H1 (cell line): ENCODE data around the gene SPACA4.

ENCODE experiments used
- EZH2 ChIP-seq: fragments of 200-600 bp; sonication (generic); IDR thresholded peaks from 2 replicates; pipeline ENCODE4 v1.7.1; 2012; ENCODE audit warnings: low read depth, mild to moderate bottlenecking, moderate library complexity, low read length, inconsistent platforms; ENCODE audit not compliant: severe bottlenecking
- KDM1A ChIP-seq: fragments of 200-600, 300-600 bp; sonication (generic); IDR thresholded peaks from 2 replicates; pipeline ENCODE4 v1.7.1; 2016; ENCODE audit warnings: mild to moderate bottlenecking, low read length, borderline replicate concordance
- POLR2A ChIP-seq, 2 experiments: IDR thresholded peaks; 1 replicate in 1 of 2; 2 replicates in 1 of 2; pipeline ENCODE4 v1.6.1; 2011; ENCODE audit warnings: low read depth in 2 of 2, low read length in 2 of 2, mild to moderate bottlenecking in 2 of 2; ENCODE audit errors: control extremely low read depth in 1 of 2
- ZNF274 ChIP-seq: IDR thresholded peaks from 2 replicates; pipeline ENCODE4 v1.7.0; 2012; ENCODE audit warnings: low read length, borderline replicate concordance; ENCODE audit errors: extremely low read depth
- TF ChIP-seq, protein P1 (sequence below), 3 experiments: IDR thresholded peaks; 1 replicate in 2 of 3; 2 replicates in 1 of 3; pipeline versions ENCODE4 v1.5.1 to v1.6.1; 2011; ENCODE audit warnings: low read length in 3 of 3, mild to moderate bottlenecking in 3 of 3, inconsistent platforms in 2 of 3, low read depth in 1 of 3, moderate library complexity in 1 of 3; ENCODE audit not compliant: insufficient read depth in 1 of 3; ENCODE audit errors: control extremely low read depth in 1 of 3
- TF ChIP-seq, protein P2 (sequence below): fragments of 300-600 bp; sonication (generic); IDR thresholded peaks from 2 replicates; pipeline ENCODE4 v1.7.1; 2012; ENCODE audit warnings: low read length, moderate library complexity, mild to moderate bottlenecking, inconsistent platforms; ENCODE audit not compliant: insufficient replicate concordance

DNA sequence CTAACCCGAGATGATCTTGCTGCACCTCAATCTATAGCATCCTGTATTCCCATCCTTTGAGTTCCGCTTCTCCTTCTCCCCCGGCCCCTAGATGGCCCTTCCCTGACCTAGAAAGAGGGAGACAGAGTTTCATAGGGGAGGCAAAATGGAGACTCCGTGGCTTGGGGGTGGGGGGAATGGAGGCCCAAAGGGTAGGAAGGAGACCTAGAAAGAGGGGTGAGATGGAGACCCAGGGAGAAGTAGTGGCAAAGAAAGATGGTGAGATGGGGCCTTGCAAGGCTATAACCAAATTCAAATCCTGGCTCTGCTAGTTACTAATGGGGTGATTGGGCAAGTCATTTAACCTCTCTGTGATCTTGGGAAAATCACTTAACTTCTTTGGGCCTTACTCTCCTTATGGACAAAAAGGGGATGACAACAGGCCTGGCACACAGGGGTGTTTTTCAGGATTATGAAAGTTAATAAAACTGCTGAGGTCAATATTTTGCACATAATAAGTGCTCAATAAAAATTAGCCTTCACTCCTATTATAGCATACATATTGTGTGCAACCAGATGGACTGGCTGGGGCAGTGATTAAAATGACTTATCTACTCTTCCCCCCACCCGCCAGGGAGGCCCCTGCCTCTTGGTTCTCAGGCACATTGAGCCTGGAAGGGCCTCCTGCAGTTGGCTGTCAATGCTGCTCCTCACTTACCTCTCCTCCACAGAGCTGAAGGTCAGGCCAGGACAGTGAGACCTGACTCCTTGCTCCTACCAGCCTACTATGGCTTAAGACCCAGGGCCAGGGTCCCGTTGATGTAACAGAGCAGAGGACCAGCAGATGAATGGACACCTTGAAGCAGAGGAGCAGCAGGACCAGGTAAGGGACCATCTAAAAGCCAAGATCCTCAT lies 13.4 kb downstream of the SPACA4 start:
- TF ChIP-seq, protein P1, sequence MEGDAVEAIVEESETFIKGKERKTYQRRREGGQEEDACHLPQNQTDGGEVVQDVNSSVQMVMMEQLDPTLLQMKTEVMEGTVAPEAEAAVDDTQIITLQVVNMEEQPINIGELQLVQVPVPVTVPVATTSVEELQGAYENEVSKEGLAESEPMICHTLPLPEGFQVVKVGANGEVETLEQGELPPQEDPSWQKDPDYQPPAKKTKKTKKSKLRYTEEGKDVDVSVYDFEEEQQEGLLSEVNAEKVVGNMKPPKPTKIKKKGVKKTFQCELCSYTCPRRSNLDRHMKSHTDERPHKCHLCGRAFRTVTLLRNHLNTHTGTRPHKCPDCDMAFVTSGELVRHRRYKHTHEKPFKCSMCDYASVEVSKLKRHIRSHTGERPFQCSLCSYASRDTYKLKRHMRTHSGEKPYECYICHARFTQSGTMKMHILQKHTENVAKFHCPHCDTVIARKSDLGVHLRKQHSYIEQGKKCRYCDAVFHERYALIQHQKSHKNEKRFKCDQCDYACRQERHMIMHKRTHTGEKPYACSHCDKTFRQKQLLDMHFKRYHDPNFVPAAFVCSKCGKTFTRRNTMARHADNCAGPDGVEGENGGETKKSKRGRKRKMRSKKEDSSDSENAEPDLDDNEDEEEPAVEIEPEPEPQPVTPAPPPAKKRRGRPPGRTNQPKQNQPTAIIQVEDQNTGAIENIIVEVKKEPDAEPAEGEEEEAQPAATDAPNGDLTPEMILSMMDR (IDR thresholded peaks at IDR 0.05; ENCODE audit: control extremely low read depth in 1 of 3, insufficient read depth in 1 of 3, low read depth in 1 of 3, low read length in 3 of 3): no peak
- TF ChIP-seq POLR2A (IDR thresholded peaks at IDR 0.05; ENCODE audit: control extremely low read depth in 1 of 2, low read depth in 2 of 2, low read length in 2 of 2): no peak
- TF ChIP-seq, protein P2, sequence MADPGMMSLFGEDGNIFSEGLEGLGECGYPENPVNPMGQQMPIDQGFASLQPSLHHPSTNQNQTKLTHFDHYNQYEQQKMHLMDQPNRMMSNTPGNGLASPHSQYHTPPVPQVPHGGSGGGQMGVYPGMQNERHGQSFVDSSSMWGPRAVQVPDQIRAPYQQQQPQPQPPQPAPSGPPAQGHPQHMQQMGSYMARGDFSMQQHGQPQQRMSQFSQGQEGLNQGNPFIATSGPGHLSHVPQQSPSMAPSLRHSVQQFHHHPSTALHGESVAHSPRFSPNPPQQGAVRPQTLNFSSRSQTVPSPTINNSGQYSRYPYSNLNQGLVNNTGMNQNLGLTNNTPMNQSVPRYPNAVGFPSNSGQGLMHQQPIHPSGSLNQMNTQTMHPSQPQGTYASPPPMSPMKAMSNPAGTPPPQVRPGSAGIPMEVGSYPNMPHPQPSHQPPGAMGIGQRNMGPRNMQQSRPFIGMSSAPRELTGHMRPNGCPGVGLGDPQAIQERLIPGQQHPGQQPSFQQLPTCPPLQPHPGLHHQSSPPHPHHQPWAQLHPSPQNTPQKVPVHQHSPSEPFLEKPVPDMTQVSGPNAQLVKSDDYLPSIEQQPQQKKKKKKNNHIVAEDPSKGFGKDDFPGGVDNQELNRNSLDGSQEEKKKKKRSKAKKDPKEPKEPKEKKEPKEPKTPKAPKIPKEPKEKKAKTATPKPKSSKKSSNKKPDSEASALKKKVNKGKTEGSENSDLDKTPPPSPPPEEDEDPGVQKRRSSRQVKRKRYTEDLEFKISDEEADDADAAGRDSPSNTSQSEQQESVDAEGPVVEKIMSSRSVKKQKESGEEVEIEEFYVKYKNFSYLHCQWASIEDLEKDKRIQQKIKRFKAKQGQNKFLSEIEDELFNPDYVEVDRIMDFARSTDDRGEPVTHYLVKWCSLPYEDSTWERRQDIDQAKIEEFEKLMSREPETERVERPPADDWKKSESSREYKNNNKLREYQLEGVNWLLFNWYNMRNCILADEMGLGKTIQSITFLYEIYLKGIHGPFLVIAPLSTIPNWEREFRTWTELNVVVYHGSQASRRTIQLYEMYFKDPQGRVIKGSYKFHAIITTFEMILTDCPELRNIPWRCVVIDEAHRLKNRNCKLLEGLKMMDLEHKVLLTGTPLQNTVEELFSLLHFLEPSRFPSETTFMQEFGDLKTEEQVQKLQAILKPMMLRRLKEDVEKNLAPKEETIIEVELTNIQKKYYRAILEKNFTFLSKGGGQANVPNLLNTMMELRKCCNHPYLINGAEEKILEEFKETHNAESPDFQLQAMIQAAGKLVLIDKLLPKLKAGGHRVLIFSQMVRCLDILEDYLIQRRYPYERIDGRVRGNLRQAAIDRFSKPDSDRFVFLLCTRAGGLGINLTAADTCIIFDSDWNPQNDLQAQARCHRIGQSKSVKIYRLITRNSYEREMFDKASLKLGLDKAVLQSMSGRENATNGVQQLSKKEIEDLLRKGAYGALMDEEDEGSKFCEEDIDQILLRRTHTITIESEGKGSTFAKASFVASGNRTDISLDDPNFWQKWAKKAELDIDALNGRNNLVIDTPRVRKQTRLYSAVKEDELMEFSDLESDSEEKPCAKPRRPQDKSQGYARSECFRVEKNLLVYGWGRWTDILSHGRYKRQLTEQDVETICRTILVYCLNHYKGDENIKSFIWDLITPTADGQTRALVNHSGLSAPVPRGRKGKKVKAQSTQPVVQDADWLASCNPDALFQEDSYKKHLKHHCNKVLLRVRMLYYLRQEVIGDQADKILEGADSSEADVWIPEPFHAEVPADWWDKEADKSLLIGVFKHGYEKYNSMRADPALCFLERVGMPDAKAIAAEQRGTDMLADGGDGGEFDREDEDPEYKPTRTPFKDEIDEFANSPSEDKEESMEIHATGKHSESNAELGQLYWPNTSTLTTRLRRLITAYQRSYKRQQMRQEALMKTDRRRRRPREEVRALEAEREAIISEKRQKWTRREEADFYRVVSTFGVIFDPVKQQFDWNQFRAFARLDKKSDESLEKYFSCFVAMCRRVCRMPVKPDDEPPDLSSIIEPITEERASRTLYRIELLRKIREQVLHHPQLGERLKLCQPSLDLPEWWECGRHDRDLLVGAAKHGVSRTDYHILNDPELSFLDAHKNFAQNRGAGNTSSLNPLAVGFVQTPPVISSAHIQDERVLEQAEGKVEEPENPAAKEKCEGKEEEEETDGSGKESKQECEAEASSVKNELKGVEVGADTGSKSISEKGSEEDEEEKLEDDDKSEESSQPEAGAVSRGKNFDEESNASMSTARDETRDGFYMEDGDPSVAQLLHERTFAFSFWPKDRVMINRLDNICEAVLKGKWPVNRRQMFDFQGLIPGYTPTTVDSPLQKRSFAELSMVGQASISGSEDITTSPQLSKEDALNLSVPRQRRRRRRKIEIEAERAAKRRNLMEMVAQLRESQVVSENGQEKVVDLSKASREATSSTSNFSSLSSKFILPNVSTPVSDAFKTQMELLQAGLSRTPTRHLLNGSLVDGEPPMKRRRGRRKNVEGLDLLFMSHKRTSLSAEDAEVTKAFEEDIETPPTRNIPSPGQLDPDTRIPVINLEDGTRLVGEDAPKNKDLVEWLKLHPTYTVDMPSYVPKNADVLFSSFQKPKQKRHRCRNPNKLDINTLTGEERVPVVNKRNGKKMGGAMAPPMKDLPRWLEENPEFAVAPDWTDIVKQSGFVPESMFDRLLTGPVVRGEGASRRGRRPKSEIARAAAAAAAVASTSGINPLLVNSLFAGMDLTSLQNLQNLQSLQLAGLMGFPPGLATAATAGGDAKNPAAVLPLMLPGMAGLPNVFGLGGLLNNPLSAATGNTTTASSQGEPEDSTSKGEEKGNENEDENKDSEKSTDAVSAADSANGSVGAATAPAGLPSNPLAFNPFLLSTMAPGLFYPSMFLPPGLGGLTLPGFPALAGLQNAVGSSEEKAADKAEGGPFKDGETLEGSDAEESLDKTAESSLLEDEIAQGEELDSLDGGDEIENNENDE: no peak
- no peak for TF ChIP-seq EZH2
- TF ChIP-seq KDM1A: peak; percentile 99
- TF ChIP-seq ZNF274: no peak
